ENCODE results near the gene ABI3BP. TPM values are rescaled to one million over a fixed set of nuclear protein-coding genes. Genes with fewer than 3 reads are reported as not detected.

Gene ABI3BP
- total RNA-seq, 4 donors from 2014 or later, result 18.2 to 77.0 (median 29.4) TPM

DNA sequence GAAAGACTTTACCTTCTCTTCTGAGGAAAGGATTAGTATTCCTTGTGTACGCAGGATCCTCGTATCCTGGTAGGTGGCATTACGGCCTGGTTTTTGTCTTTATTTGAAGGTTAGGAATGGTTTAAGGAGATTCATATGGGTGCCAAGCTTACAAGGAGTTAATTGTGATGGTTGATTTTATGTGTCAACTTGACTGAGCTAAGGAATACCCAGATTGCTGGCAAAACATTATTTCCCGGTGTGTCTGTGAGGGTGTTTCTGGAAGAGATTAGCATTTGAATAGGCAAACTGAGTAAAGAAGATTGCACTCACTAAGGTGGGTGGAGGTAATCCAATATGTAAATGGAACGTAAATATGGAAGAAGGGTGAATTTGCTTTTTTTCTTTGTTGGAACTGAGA, 44.4 kb upstream of the ABI3BP start:
- H3K36me3 ChIP-seq, result no peaks in the 10 kb centered on the region
- H3K9me3 ChIP-seq, result no peaks in the 10 kb centered on the region
- no peak for TF ChIP-seq POLR2A (IDR thresholded peaks at IDR 0.05)
- TF ChIP-seq, protein P1, sequence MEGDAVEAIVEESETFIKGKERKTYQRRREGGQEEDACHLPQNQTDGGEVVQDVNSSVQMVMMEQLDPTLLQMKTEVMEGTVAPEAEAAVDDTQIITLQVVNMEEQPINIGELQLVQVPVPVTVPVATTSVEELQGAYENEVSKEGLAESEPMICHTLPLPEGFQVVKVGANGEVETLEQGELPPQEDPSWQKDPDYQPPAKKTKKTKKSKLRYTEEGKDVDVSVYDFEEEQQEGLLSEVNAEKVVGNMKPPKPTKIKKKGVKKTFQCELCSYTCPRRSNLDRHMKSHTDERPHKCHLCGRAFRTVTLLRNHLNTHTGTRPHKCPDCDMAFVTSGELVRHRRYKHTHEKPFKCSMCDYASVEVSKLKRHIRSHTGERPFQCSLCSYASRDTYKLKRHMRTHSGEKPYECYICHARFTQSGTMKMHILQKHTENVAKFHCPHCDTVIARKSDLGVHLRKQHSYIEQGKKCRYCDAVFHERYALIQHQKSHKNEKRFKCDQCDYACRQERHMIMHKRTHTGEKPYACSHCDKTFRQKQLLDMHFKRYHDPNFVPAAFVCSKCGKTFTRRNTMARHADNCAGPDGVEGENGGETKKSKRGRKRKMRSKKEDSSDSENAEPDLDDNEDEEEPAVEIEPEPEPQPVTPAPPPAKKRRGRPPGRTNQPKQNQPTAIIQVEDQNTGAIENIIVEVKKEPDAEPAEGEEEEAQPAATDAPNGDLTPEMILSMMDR (IDR thresholded peaks at IDR 0.05), result no peak
- DNase-seq, result no peak
- H3K27ac ChIP-seq, result no peak overlapping the region
- no peaks in the 10 kb centered on the region for H3K4me1 ChIP-seq
- H3K27me3 ChIP-seq, result no peaks in the 10 kb centered on the region
- no peak overlapping the region for H3K4me3 ChIP-seq

DNA sequence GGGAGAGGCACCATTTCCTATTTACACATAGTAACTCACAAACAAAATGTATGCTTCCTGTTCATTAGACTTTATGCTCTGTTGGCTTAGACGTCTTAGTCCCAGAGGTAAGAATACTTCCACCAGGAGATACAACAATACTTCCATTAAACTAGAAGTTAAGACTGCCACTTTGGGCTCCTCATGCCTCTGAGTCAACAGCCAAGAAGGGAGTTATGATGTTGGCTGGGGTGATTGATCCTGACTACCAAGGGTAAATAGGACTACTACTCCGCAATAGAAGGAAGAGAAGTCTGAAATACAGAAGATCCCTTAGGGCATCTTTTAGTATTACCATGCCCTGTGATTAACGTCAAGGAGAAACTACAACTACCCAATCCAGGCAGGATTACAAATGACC, 43.5 kb upstream of the ABI3BP start:
- no peak for TF ChIP-seq POLR2A (IDR thresholded peaks at IDR 0.05)
- TF ChIP-seq, protein P1 (IDR thresholded peaks at IDR 0.05), result no peak
- no peak overlapping the region for H3K4me3 ChIP-seq
- no peak overlapping the region for H3K27ac ChIP-seq
- no peaks in the 10 kb centered on the region for H3K4me1 ChIP-seq
- H3K9me3 ChIP-seq, result no peaks in the 10 kb centered on the region
- H3K36me3 ChIP-seq, result no peaks in the 10 kb centered on the region
- H3K27me3 ChIP-seq, result no peaks in the 10 kb centered on the region
- DNase-seq, result no peak

GRCh38 chr3:101036213-101036618, 43.0 kb upstream of the ABI3BP start:
- H3K4me1 ChIP-seq, result no peaks in the 10 kb centered on the region
- no peak overlapping the region for H3K27ac ChIP-seq
- H3K9me3 ChIP-seq, result no peaks in the 10 kb centered on the region
- H3K4me3 ChIP-seq, result no peak overlapping the region
- DNase-seq, result no peak
- H3K36me3 ChIP-seq, result no peaks in the 10 kb centered on the region
- no peaks in the 10 kb centered on the region for H3K27me3 ChIP-seq
- TF ChIP-seq, protein P1 (IDR thresholded peaks at IDR 0.05), result no peak
- no peak for TF ChIP-seq POLR2A (IDR thresholded peaks at IDR 0.05)

DNA sequence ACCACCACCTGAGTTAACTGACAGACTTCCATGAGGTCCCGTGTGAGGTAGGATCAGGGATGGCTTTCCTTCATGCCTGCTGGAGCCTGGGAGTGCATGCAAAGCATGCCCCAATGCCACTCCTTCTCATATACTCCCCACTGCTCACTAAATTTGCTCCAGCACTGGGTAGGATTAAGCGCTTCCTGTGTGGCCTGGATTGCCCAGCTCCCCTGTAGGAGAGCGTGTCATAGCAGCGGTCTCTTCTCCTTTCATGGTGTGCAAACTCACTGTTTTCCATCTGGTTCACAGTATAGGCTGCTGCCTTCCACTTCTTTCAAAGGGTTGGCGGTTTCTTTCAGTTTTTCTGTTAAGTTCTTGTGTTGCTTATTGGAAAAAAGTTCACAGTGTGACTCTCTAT, 34.1 kb upstream of the ABI3BP start:
- no peak for DNase-seq
- H3K4me3 ChIP-seq, result no peak overlapping the region
- TF ChIP-seq POLR2A (IDR thresholded peaks at IDR 0.05), result no peak
- TF ChIP-seq, protein P1 (IDR thresholded peaks at IDR 0.05), result no peak
- H3K9me3 ChIP-seq, result no peaks in the 10 kb centered on the region
- no peaks in the 10 kb centered on the region for H3K4me1 ChIP-seq
- H3K27ac ChIP-seq, result no peak overlapping the region
- no peaks in the 10 kb centered on the region for H3K36me3 ChIP-seq
- no peaks in the 10 kb centered on the region for H3K27me3 ChIP-seq

DNA sequence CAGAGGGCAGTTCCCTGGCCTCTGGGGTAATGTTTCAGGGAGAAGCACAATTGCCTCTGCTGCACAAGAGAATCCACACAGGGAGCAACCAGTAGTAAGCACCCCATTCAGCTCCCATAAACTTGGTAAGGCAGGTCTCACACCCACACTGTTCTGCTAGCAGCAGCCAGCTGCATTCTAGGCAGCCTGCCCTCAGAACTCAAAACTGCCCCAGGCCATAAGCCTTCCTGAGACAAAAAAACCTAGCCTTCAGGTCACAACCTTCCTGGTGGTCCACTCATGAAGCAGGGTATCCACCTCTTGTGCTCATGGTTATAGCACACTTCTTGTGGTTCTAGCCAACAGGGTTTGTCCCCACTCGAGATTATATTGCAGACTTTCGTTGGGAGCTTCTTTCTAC, 33.7 kb upstream of the ABI3BP start:
- no peak for TF ChIP-seq POLR2A (IDR thresholded peaks at IDR 0.05)
- TF ChIP-seq, protein P1 (IDR thresholded peaks at IDR 0.05), result no peak
- Histone ChIP-seq H3K4me3 (no peak overlapping the region), H3K27ac (no peak overlapping the region), H3K9me3 (no peaks in the 10 kb centered on the region), H3K4me1 (no peaks in the 10 kb centered on the region), H3K27me3 (no peaks in the 10 kb centered on the region), H3K36me3 (no peaks in the 10 kb centered on the region)
- no peak for DNase-seq

DNA sequence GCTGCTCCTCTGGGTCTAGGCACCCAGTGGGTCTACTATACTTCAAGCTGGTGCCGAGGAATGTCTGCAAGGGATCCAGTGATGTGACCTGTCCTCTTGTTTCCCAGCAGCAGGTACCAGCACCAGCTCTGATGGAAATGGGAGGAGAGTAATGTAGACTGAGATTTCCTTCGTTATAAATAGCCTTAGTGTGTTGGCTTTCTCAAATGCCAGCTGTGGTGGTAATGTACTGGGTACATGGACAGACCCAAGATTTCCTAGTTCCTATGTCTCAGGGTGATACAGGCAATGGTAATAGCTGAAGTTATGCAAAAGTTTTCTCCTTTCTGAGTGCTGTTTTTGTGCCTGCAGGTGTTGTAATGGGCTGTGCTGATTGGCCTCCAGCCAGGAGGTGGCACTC, 33.0 kb upstream of the ABI3BP start:
- TF ChIP-seq, protein P1 (IDR thresholded peaks at IDR 0.05), result no peak
- TF ChIP-seq POLR2A (IDR thresholded peaks at IDR 0.05), result no peak
- H3K27ac ChIP-seq, result no peak overlapping the region

More for the DNA sequence above, 33.0 kb upstream of the ABI3BP start:
- H3K4me1 ChIP-seq, result no peaks in the 10 kb centered on the region
- H3K27me3 ChIP-seq, result no peaks in the 10 kb centered on the region
- H3K36me3 ChIP-seq, result no peaks in the 10 kb centered on the region
- H3K9me3 ChIP-seq, result no peaks in the 10 kb centered on the region
- no peak overlapping the region for H3K4me3 ChIP-seq
- no peak for DNase-seq

Measured in Peyer's patch (tissue), 4 donors.